B cell (primary cell): ENCODE results near the gene CLCN2.

Experiments used
- EZH2 ChIP-seq: IDR thresholded peaks from 2 replicates; pipeline ENCODE4 v1.6.1; 2012; ENCODE audit warnings: borderline replicate concordance, low read depth, mild to moderate bottlenecking, moderate library complexity, low read length; ENCODE audit not compliant: insufficient read depth, poor library complexity, severe bottlenecking
- TF ChIP-seq, protein P1 (sequence below): fragments of 200-600 bp; IDR thresholded peaks from one replicate; pipeline ENCODE4 v1.8.0; 2022; ENCODE audit warnings: antibody characterized with exemption, mild to moderate bottlenecking

DNA sequence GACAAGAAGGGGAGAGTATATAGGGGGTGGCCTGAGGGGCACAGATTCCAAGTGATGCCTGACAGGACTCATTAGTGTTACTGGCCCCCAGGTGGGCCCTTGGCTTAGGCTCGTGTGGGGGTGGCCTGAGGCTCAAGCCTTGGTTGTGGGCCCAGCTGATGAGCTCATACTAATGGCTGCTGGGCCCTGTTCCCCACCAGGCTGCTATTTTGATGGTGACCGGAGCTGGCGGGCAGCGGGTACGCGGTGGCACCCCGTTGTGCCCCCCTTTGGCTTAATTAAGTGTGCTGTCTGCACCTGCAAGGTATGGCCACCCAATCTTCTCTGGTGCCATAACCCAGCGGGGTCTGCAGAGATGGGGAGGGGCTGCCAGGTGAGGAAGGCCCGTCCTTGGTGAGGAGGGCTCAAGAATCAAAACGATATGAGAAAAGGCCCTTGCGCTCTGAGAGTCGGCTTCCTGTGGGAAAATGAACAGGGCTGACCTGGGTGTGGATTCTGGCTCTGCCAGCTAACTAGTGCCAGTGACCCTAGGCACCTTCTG, 25.8 kb upstream of the CLCN2 start:
- TF ChIP-seq, protein P1, sequence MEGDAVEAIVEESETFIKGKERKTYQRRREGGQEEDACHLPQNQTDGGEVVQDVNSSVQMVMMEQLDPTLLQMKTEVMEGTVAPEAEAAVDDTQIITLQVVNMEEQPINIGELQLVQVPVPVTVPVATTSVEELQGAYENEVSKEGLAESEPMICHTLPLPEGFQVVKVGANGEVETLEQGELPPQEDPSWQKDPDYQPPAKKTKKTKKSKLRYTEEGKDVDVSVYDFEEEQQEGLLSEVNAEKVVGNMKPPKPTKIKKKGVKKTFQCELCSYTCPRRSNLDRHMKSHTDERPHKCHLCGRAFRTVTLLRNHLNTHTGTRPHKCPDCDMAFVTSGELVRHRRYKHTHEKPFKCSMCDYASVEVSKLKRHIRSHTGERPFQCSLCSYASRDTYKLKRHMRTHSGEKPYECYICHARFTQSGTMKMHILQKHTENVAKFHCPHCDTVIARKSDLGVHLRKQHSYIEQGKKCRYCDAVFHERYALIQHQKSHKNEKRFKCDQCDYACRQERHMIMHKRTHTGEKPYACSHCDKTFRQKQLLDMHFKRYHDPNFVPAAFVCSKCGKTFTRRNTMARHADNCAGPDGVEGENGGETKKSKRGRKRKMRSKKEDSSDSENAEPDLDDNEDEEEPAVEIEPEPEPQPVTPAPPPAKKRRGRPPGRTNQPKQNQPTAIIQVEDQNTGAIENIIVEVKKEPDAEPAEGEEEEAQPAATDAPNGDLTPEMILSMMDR: no peak
- no peak for TF ChIP-seq EZH2
